Osteoblast (primary cell): ENCODE results near the gene CRADD. TPM values are rescaled to one million over a fixed set of nuclear protein-coding genes. Genes with fewer than 3 reads are reported as not detected.

ENCODE experiments used
- DNase-seq: peaks from one replicate; pipeline ENCODE4 v3.0.0; 2011; ENCODE audit warnings: low spot score, mixed read lengths; ENCODE audit not compliant: insufficient read length; ENCODE audit errors: missing footprints
- H2AFZ ChIP-seq: 2 replicates; pipeline ENCODE4 v1.6.0; 2011; ENCODE audit warnings: mild to moderate bottlenecking, low read length
- H3K27ac ChIP-seq: 2 replicates; pipeline ENCODE4 v1.5.1; 2011; ENCODE audit warnings: mild to moderate bottlenecking, low read depth, low read length, moderate library complexity
- H3K27me3 ChIP-seq: 2 replicates; pipeline ENCODE4 v1.6.0; 2012; ENCODE audit warnings: mild to moderate bottlenecking, control low read depth, inconsistent platforms, low read length, moderate library complexity; ENCODE audit not compliant: insufficient read depth
- H3K36me3 ChIP-seq: 2 replicates; pipeline ENCODE4 v1.5.1; 2011; ENCODE audit warnings: mild to moderate bottlenecking, low read length, control low read depth, moderate library complexity; ENCODE audit not compliant: insufficient read depth
- H3K4me1 ChIP-seq: 2 replicates; pipeline ENCODE4 v1.5.1; 2011; ENCODE audit warnings: mild to moderate bottlenecking, low read length, control low read depth, moderate library complexity; ENCODE audit not compliant: insufficient read depth
- H3K4me2 ChIP-seq: 2 replicates; pipeline ENCODE4 v1.6.0; 2011; ENCODE audit warnings: mild to moderate bottlenecking, low read length; ENCODE audit not compliant: insufficient read depth
- H3K4me3 ChIP-seq: fragments of 200-600 bp; sonication (generic); 3 replicates; pipeline ENCODE4 v1.5.1; 2012; ENCODE audit warnings: mild to moderate bottlenecking, low read length, inconsistent platforms; ENCODE audit not compliant: insufficient read depth
- H3K79me2 ChIP-seq: 2 replicates; pipeline ENCODE4 v1.6.0; 2012; ENCODE audit warnings: mild to moderate bottlenecking, low read length, control low read depth, inconsistent platforms; ENCODE audit not compliant: insufficient read depth
- H3K9me3 ChIP-seq: 2 replicates; pipeline ENCODE4 v1.5.1; 2011; ENCODE audit warnings: low read depth, low read length, control low read depth
- H4K20me1 ChIP-seq: 2 replicates; pipeline ENCODE4 v1.6.0; 2012; ENCODE audit warnings: mild to moderate bottlenecking, low read length, control low read depth; ENCODE audit not compliant: insufficient read depth
- total RNA-seq: library from RNA; depleted of rRNA; stranded (reverse); fragments of >200 nt; gene quantifications from 2 replicates; pipeline ENCODE4 v1.2.3, GENCODE V29; 2012
- TF ChIP-seq, protein P1 (sequence below): IDR thresholded peaks from 2 replicates; pipeline ENCODE4 v1.5.1; 2011; ENCODE audit warnings: mild to moderate bottlenecking, low read depth, low read length, moderate library complexity; ENCODE audit errors: extremely low read depth

Gene CRADD
- total RNA-seq, 1 donor = 15.6 TPM

- DNase-seq = no peak
- H4K20me1 ChIP-seq = no peaks in the 10 kb centered on the region
- H2AFZ ChIP-seq = peak overlapping the region; percentile 25
- peaks cover 41% of the 10 kb centered on the region for H3K4me1 ChIP-seq
- no peaks in the 10 kb centered on the region for H3K9me3 ChIP-seq
- TF ChIP-seq, protein P1, sequence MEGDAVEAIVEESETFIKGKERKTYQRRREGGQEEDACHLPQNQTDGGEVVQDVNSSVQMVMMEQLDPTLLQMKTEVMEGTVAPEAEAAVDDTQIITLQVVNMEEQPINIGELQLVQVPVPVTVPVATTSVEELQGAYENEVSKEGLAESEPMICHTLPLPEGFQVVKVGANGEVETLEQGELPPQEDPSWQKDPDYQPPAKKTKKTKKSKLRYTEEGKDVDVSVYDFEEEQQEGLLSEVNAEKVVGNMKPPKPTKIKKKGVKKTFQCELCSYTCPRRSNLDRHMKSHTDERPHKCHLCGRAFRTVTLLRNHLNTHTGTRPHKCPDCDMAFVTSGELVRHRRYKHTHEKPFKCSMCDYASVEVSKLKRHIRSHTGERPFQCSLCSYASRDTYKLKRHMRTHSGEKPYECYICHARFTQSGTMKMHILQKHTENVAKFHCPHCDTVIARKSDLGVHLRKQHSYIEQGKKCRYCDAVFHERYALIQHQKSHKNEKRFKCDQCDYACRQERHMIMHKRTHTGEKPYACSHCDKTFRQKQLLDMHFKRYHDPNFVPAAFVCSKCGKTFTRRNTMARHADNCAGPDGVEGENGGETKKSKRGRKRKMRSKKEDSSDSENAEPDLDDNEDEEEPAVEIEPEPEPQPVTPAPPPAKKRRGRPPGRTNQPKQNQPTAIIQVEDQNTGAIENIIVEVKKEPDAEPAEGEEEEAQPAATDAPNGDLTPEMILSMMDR = no peak
- no peaks in the 10 kb centered on the region for H3K36me3 ChIP-seq
- peak overlapping the region; percentile 96 for H3K27ac ChIP-seq
- peak overlapping the region; percentile 51 for H3K4me2 ChIP-seq
- no peaks in the 10 kb centered on the region for H3K79me2 ChIP-seq
- H3K4me3 ChIP-seq = peak overlapping the region; percentile 29
- no peaks in the 10 kb centered on the region for H3K27me3 ChIP-seq
Observed at GRCh38 chr12:93698307-93699092, 21.3 kb downstream of the CRADD start.

- peak overlapping the region; percentile 51 for H3K4me2 ChIP-seq
- no peaks in the 10 kb centered on the region for H3K79me2 ChIP-seq
- H3K27me3 ChIP-seq = no peaks in the 10 kb centered on the region
- DNase-seq = no peak
- H3K36me3 ChIP-seq = no peaks in the 10 kb centered on the region
- H4K20me1 ChIP-seq = no peaks in the 10 kb centered on the region
- peaks cover 41% of the 10 kb centered on the region for H3K4me1 ChIP-seq
- peak overlapping the region; percentile 96 for H3K27ac ChIP-seq
- H2AFZ ChIP-seq = no peak overlapping the region
- H3K4me3 ChIP-seq = peak overlapping the region; percentile 29
- TF ChIP-seq, protein P1 = no peak
- no peaks in the 10 kb centered on the region for H3K9me3 ChIP-seq
Observed at GRCh38 chr12:93699271-93700145, 22.3 kb downstream of the CRADD start.

- no peaks in the 10 kb centered on the region for H4K20me1 ChIP-seq
- DNase-seq = no peak
- no peak overlapping the region for H3K4me3 ChIP-seq
- no peaks in the 10 kb centered on the region for H3K9me3 ChIP-seq
- H3K79me2 ChIP-seq = no peaks in the 10 kb centered on the region
- TF ChIP-seq, protein P1 = no peak
- H3K4me2 ChIP-seq = no peak overlapping the region
- no peaks in the 10 kb centered on the region for H3K27me3 ChIP-seq
- no peaks in the 10 kb centered on the region for H3K36me3 ChIP-seq
- no peak overlapping the region for H2AFZ ChIP-seq
- H3K4me1 ChIP-seq = peaks cover 62% of the 10 kb centered on the region
- H3K27ac ChIP-seq = no peak overlapping the region
Observed at GRCh38 chr12:93702707-93703315, 25.6 kb downstream of the CRADD start.
